T-helper 2 cell (primary cell): Measurements from ENCODE around the gene CENPP.

Source experiments
- DNase-seq, 5 experiments: peaks; one replicate each; pipeline versions ENCODE4 v3.0.0 to v3.0.0-alpha.2; 2012 to 2022

The CENPP gene

GRCh38 chr9:92510747-92511146 is 185.0 kb downstream of the CENPP start:
- no peak for DNase-seq

- no peak for DNase-seq
Measured at GRCh38 chr9:92512622-92513021, 186.9 kb downstream of the CENPP start.

- DNase-seq: no peak
Measured at GRCh38 chr9:92513349-92513748, 187.6 kb downstream of the CENPP start.

- DNase-seq: no peak
Measured at GRCh38 chr9:92514635-92515034, 188.9 kb downstream of the CENPP start.

GRCh38 chr9:92516521-92516920 is 190.8 kb downstream of the CENPP start:
- DNase-seq: no peak

GRCh38 chr9:92517046-92517445 is 191.3 kb downstream of the CENPP start:
- no peak for DNase-seq

GRCh38 chr9:92518199-92518598 is 192.4 kb downstream of the CENPP start:
- DNase-seq: no peak

- DNase-seq: no peak
Measured at GRCh38 chr9:92520837-92521236, 195.1 kb downstream of the CENPP start.

GRCh38 chr9:92522983-92523970 is 197.5 kb downstream of the CENPP start:
- no peak for DNase-seq

GRCh38 chr9:92524881-92525280 is 199.1 kb downstream of the CENPP start:
- no peak for DNase-seq

- DNase-seq: no peak
Measured at GRCh38 chr9:92525306-92525705, 199.6 kb downstream of the CENPP start.

GRCh38 chr9:92527291-92527828 is 201.6 kb downstream of the CENPP start:
- no peak for DNase-seq

- DNase-seq: no peak
Measured at GRCh38 chr9:92527832-92528521, 202.2 kb downstream of the CENPP start.

GRCh38 chr9:92528522-92528849 is 202.7 kb downstream of the CENPP start:
- DNase-seq: no peak

GRCh38 chr9:92529124-92529523 is 203.4 kb downstream of the CENPP start:
- DNase-seq: no peak

- no peak for DNase-seq
Measured at GRCh38 chr9:92530893-92531292, 205.1 kb downstream of the CENPP start.

GRCh38 chr9:92534204-92534603 is 208.5 kb downstream of the CENPP start:
- DNase-seq: peak in 1 of 5 experiments; percentile 2

- peak in 1 of 5 experiments; percentile 38 for DNase-seq
Measured at GRCh38 chr9:92534674-92535073, 208.9 kb downstream of the CENPP start.

GRCh38 chr9:92535940-92536850 is 210.4 kb downstream of the CENPP start, which contains the start of gene ECM2:
ECM2 (minus strand) TSS chr9:92535990; CDS start chr9:92522866, 13,124 bp downstream.
- DNase-seq: no peak

- no peak for DNase-seq
Measured at GRCh38 chr9:92538541-92538940, 212.8 kb downstream of the CENPP start.

GRCh38 chr9:92543972-92544371 is 218.2 kb downstream of the CENPP start:
- DNase-seq: no peak

- no peak for DNase-seq
Measured at GRCh38 chr9:92545002-92545510, 219.3 kb downstream of the CENPP start.
